ENCODE measurements around the gene SETD7.
A peak's percentile ranks its signal among the peaks of the same experiment; 100 is the strongest.

The SETD7 gene

DNA sequence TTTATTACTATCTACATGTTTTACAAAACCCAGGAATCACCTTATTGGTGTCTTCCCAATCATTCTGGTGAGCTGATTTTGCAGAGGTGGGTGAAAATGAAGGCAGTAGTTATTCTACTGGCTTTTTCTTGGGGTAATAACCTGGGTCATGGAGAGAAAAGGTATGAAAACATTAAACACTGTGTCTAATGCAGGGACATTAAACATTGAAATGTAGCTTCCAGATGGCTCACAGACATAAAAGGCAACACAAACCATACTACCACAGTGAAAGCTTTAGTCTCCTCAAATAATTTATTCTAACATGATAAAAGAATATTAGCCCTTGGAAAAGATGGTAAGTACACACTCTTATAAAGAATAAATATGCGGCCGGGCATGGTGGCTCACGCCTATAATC lies 8.0 kb downstream of the SETD7 start:
- DNase-seq: no peak

DNA sequence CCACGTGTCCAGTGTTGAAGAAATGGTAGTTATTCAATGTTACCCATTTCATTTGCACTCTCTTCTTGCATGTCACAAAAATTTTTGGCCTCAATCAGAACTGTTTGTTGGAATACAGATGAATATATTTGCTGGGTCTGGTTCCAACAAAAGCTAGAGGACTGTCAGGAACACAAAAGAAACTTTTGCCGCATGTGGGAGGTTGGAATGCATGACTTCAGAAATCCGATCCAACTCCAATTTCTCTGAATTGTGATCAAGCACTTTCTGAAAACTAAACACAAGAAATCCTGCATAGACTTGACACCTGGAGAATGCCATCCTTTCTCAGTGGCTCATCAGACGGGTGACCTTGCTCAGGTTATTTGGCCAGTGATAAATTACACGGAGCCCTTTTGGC lies 15.4 kb downstream of the SETD7 start:
- DNase-seq: no peak

DNA sequence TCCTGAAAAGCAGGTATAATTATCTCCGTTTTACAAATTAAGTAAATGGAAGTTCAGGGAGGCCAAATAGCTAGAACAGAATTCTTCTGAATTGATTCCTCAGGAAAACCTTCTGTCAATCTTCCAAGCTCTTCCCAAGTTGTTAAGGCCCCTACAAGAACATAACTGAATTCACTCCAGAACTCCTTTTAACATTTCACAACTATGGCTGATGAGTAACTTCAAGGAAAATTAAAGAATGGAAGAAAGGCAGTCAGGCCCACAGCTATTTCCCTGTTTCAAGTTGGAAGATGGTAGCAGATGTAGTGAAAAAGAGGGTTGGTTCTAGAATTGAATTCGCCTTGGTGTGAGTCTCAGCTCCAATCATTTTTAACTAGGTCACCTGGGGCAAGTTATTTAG lies 15.9 kb downstream of the SETD7 start:
- no peak for DNase-seq

DNA sequence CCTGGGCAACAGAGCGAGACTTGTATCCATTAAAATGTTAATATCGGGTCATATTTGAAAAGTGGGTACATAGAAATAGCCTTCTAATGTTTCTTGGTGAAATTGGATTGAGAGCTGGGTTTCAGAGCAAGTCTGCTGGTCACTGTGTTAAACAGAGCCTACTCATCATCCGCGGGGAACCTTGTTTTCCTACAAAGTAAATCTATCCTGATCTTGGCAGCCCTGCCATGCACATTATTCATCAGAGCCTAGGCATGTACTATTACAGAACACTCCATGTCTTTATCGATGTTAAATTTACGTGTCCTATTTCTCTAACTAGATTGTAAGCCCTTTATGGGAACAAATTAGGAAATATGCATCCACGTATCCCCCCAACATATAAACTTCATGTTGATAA lies 18.7 kb downstream of the SETD7 start:
- DNase-seq: no peak

DNA sequence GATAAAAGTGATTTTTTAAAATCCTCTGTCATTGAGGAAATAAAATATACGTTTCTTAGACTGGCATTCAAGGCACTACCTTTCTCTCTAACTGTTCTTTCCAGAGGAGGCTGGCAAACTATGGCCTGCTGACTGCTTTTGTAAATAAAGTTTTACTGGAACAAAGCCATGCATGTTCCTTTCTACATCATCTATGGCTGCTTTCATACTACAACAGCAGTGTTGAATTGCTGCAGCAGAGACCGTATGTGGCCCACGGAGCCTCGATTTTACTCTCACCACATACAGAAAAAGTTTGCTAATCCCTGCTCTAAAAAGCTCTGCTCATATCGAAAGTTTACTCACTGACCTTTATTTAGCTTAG lies 20.2 kb downstream of the SETD7 start:
- DNase-seq: no peak

DNA sequence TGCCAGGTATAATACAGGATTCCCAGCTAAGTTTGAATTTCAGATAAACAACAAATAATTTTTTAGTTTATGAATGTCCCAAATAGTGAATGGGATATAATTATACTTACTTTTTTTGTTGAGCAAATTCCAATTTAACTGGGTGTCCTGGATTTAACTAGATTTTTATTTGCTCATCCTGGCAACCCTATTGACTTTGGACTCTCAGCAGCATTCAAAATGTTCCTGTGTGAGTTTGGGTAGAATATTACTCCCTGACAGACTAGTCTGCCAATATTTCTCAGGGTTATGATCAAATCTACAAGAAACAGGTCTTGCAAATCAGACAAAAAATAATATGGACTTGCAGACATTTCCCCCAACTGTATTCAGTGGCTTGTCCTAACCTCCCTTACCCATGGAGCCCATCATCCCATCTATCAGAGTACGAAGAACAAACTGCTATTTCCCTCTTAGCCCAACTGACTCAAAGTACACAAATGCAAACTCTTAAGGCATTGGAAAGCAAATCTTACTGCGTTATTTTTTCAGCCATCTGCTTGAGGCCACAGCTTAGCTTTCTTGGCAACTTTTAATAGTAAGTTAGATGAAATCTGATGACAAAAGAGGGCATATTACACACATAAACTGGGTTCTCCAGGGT lies 20.7 kb downstream of the SETD7 start:
- DNase-seq: no peak

DNA sequence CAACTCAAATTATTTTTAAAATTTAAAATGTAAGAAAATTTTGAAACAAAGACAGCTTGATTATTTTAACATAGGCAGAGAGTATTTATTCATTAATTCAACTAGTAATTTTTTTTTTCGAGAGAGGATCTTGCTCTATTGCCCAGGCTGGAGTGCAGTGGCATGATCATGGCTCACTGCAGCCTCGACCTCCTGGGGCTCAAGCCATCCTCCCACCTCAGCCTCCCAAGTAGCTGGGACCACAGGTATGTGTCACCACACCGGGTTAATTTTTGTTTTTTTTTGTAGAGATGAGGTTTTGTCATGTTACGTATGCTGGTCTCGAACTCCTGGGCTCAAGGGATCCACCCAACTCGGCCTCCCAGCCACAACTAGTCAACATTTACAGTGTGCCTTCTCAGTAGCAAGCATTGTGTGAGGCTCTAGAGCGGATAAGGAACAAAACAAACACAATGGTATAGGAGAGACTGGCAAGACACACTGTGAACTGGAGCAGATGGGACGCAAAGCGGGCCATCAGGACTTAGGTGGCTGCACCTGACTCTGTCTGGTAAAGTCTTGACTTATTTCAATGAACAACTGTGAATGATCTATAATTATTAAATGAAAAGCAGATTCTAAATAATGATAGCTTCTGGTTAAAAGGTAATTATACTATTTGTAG lies 21.6 kb downstream of the SETD7 start:
- DNase-seq: no peak

DNA sequence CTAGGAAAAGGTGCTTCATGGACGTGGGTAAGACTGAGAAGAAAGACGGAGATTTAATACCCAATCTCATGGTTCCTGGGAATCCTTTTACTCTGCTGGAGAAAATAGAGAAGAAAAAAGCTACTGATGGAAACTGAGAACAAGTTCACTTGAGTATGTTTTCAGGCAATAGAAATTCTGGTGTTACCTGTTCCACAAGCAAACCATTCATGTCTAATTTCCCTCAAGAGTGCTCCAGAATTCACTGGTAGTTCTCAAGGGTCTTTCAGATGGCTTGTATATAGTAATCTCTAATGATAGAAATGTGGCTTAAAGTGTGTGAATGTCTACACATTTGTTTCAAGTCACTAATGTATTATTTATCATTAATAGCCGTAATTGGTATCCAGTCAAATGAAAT lies 22.5 kb downstream of the SETD7 start:
- DNase-seq: no peak

DNA sequence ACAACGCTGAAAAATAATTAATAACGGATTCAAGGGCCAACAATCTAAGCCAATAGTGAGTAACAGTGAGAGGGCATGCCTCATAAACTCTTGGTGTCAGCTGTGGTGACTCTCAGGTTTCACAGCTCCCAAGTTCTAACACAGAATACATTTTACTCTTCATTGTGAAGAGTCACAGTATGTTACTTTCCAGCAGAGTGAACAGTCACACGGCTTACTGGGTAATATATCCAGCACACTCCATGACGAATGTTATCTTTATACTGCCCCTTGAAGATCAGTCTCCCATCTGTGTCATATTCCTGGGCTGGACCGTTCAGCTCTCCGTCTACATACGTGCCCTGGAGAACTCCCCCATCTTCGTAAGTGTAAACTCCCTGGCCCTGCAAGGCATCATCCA lies 23.1 kb downstream of the SETD7 start:
- no peak for DNase-seq

DNA sequence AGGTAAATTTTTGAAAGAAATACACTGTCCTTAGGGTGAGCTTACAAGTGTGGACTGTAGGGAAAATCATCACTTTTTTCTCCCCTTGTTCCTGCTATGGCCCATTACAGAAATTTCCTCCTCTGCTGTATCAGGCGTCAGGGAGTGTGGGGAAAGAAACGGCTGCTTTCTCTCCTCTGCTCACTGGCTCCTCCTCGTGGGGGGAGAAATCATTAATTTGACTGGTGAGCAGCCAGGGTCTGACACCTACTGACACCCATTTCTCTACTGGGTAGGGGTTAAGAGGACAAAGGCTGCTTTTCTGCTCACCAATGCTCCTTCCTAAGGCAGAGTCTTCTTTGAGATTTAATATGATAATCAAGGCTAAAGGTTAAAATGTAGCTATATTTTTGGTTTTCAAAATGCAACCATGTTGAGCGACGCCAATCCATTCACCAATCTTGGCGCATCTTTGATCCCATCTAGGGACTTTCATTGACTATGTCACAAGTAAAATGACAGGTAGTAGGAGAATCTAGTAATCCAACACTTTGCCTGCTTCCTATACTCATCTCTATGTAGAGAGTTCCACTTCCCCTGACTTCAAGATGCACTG lies 25.1 kb downstream of the SETD7 start:
- DNase-seq: peak; percentile 65

DNA sequence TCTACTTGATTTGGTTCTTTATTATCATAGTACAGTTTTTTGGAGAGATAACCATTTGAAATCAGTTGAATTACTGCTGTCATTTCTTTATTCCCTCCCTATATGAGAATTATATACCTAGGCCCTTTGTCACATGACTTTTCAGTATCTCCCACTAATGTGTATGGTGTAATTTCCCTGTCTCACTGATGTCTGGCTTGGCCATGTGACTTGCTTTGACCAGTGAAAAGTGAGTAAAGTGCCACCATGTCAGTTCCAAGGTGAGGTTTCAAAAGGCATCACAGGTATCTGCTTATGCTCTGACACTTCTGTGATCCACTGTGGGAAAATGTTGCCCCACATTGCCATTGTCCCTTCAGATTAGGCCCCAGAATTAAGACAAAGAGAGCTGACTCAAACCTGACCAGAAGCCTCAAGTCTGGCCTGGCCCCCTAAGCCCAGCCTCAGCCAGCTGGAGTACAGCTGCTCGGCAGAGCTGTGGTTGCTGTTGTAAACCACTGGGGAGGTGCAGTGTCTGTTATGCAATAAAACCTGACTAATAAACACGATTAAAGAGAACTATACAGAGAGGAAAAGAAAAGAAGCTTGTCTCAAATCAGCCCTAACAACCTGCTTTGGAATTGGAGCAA lies 27.5 kb downstream of the SETD7 start:
- DNase-seq: peak; percentile 60

DNA sequence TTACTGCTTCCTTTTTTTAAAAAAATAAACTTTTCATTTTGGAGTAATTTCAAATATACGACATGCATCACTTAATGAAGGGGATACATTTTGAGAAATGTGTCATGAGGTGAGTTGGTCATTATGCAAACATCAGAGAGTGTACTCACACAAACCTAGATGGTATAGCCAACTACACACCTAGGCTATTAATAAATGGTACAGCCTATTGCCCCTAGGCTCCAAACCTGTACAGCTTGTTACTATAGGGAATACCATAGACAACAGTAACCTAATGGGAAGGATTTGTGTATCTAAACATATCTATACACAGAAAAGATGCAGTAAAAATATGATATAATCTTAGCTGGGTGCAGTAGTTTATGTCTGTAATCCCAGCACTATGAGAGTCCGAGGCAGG lies 29.1 kb downstream of the SETD7 start:
- no peak for DNase-seq

DNA sequence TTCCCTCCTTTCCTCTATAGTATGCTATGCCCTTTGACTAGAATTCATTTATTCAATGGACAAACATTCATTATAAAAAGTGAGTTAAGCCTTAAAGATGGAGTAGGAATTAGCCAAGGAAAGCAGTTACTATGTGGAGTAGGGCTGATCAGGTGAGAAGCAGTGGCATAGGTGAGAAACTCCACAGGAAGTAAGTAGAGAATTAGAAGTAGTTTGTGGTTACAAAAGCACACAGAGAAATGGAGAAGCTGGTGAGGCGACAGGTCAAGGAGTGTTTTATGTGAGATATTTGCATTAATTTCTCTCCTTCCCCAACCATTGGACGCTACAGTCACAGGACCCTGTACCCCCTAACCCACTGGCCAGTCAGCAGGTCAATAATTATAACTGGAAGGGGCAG lies 30.6 kb downstream of the SETD7 start:
- no peak for DNase-seq

DNA sequence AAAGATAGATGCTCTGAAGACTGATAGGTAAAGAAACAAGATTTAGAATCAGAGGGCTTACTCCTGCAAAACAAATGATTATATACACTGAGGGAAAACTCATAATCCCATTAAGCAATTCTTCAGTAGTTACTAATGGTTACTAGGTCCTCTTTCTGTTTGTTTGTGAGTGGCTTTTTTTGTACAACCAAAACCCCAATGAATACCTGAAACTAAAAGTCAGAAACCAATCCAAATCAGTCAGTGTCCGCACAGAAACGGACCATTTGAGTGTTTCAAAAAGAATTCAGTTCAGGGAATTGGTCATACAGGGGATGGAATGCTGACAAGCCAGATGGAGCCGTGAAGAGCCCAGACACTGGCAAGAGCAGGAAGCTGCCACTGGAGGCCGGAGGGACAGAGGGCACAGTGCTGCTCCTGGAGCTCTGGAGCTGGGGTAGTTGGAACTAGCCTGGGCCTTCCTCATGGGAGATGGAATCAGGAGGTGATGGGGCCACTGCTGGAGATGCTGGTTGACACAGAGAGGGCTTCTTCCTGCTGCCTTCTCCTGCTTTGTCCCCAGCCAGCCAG lies 31.9 kb downstream of the SETD7 start:
- DNase-seq: no peak

DNA sequence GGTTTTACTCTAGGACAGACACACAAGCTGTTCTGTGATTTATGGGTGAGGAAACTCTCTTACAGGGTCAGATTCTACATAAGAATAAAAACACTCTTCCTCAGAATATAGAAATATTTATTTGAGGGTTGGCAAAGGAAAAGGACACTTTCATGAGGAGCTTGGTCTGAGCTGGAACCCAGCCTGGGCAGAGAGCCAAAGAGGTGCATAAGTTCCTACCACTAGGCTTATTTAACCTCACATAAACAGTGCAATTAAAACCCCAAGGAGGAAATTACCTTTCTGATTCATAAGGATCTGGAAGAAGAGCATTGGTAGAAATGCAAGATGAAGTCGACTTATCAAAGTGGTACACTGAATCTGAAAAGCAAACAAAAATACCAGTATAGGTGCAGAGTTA lies 32.9 kb downstream of the SETD7 start:
- no peak for DNase-seq

DNA sequence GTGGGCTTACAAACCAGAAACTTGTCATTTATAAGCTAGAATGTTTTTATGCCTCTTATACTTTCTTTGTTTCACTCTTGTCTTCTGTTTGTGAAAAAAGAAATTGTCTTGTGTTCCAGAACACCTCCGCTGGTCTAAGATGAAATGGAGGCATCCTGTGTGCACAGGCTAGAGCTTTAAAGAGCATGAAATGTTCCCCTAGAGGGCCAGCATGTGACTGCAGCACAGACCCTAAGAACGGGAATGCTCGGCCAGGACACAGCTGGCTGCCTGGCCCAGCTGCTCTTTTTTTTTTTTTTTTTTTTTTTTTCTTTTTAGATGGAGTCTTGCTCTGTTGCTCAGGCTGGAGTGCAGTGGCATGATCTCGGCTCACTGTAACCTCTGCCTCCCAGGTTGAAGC lies 33.6 kb downstream of the SETD7 start:
- DNase-seq: no peak

DNA sequence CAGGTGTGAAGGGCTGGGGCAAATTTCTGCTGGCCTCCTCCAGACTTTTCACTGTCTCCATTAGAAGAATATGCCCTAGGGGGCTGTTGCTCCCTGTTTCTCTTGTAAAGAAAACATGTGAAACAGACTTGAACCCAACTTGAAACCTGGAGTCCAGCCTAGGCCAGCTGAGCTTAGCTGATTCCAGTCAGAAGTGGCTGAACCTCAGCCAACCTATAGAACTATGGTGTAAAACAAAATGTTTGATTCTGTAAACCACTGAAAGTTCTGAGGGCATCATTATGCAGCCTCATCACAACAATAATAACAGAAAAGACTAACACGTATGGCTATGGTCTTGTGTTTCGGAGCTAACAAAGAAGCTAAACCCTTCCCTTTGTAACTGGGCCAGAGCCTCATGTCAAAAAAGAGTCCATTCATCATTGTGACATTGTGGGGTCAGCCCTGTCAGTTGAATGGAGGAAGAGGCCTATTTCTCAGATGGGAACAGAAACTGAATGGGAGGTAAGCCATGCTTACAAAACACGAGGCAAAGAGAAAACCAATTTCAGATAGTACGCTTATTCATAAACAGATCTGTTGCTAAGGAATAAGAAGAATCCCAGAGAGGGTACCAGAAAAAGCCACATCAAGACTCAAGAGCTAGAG lies 34.1 kb downstream of the SETD7 start:
- no peak for DNase-seq

DNA sequence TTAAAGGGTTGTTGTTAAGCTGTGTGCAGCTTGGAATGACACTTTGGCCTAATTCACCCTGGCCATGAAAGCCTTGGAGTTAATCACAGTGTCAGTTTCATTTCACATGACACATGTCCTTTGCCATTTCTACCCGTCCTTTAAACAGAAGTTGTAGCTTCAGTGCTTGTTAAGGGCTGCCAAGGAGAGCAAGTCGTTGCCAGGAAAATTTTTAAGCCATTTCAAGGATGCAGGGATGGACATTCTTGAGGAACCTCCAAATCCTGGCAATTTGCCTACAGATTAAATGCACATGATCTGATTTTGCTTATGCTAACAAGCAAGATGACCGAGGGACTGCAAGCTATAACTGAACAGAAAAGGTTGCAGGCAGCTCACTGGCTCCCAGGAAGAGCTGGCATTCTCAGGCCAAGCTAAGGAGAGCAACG lies 40.5 kb downstream of the SETD7 start:
- DNase-seq: no peak

DNA sequence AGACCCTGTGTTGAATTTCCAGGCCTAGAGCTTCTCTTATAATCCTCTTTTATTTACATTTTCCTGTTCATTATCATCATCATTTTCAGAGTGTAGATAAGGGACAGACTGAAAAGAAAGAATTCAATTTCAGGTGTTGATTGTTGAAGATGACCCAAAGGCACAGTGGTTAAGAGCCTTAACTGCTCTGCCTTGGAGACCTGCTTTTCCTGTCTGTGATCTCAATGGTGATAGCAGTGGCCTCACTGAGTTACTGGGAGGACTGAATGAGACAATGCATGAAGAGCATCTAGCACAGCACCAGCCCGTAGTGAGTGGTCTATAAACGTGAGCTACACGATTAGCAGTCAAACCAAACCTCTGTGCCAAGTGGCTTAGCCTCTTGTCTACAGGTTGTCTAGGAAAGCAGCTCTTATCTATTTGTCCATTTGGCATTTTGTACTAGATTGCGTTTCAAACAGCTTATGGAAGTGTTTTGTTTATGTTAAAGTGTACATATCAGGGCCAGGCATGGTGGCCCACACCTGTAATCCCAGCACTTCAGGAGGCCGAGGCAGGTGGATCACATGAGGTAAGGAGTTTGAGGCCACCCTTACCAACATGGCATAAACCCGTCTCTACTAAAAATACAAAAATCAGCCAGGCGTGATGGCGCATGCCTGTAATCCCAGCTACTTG lies 41.5 kb downstream of the SETD7 start:
- DNase-seq: no peak

DNA sequence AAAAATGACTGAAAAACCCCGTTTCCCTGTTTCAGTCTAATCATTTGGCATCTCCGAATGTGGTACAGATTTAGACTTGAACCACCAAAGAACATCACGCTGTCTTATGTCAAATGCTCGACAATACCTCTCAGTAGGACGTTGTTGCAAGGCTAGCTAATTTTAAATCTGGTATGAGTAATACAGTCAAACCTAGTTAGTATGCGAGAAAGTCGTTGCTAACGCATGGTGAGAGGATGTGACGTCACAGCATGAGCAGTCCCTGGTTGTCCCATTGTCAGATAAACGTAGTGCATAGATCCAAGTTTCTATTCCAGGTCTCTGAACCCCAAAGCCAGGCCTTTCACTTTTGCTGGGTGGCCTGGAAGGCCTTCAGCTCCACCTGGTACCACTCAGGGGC lies 44.7 kb downstream of the SETD7 start:
- peak; percentile 42 for DNase-seq

DNA sequence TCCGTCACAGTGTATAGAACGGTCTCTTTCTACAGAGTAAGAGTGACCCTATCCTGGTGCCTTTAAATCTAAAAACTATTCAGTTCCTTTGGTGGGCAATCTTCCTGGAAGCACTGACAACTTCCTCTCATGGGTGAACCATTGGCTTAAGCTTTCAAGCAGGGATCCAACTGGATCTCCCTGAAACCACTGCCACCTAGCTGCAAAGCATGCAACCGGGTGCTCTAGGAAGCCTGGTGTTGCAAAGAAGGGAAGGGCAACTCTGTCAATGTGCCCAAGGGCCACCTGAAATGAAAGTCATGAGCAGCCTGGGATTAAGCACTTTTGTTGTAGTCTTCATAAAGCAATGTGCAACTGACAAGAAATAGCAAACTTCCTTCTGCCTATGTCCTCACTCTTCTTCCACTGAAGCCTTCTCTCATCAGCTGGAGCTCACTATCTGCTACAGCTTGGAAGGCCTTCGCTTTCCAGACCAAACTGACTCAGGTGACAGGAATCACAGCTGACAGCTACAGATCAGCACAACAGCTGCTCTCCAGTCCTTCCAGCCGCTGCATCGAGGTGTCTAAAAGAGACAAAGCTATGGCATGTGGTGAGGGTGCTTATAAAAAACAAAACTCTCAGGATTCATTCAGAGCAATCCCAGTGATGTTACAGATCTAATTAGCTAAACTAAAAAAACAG lies 46.1 kb downstream of the SETD7 start:
- no peak for DNase-seq

DNA sequence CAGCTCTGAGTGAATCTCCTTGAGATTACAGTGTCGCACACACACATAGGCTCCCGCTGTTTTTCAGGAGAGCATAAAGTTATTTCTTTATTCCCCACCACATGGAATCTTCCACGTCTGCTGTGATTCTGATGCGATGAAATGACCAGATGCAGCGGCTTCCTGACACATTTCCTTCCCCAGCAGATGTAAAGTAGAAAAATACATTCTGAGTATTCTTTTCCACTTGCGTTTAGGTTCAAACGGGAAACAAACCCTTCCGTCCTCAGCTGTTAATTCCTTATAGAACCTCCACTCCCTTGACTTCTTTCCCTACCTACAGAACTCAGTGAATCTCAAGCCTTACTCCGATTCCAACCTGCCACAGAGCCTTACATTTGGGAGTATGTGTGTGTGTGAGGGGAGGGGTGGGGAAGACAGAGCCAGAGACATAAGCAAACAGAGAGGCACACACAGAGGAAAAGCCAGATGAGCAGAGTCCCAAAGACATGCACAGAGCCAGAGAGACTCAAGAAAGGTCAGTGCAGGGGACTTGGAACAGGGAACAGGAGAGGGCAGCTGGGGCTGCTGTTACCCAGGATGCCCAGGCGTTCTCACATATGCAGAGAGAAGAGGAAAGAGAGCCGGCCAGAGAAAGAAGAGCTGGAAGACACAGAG lies 47.3 kb downstream of the SETD7 start:
- no peak for DNase-seq
